NCI-H526 (cell line): Measurements from ENCODE around the gene MEG3.

Experiments used
- DNase-seq, 2 experiments: peaks; one replicate each; lab custom pipeline; 2025; lab: John Stamatoyannopoulos, UW

Gene MEG3

DNA sequence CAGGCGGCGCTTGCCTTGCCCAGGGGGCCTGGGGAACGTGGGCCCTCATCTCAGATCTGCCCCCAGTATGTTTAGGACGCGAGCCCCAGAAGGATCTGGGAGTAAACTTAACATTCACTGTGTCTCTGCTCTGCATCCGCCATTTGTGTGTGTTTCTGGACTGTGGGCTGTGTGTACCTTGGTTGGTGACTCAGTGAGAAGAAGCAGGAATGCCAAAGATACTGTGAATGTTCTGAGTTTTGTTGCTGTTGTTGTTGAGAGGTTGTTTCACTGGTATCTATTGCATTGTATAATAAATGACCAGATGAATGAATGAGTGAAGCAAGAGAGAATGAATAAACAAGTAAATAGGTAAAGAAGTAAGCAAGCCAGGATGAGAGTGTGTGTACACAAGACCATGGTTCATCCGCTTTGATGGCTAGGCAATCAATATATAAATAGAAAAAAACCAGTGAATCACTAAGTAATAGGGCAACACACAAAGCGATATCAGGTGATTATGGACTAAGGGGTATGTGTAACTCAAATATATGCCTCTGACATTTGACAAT is 20.5 kb downstream of the MEG3 start:
- DNase-seq = no peak

DNA sequence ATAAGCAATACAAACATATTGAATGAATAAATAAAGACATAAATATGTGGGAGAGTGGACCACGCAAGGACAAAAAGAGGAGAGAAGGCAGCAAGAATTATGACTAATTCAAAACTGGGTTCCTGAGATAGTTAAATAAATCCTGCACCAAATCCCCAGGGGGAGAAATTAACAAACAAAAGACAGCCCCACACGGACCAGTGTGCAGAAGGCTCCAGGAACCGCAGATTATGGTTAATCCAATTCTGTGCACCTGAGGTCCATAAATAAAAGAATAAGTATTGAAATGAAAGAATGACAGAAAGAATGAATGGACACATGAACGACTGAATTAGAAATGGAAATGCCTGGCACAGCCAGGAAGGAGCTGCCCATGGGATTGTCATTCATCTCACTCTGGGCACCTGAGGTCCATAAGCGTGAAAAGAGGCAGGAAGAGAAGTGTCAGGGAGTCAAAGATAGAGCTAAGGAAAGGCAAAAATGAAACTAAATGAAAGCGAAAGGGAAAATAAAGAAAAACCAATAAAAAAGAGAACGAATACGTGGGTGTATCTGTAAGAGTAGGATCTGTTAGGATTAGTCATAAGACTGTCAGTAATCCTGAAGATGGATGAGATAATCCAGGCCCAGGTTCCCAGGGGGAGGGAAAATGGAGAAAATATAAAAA is 23.3 kb downstream of the MEG3 start:
- DNase-seq = no peak

- DNase-seq = peak; percentile 25 to 73
These were observed 25.1 kb downstream of the MEG3 start for GRCh38 chr14:100850841-100851585.

- no peak for DNase-seq
These were observed 25.6 kb downstream of the MEG3 start for GRCh38 chr14:100851586-100851916.

DNA sequence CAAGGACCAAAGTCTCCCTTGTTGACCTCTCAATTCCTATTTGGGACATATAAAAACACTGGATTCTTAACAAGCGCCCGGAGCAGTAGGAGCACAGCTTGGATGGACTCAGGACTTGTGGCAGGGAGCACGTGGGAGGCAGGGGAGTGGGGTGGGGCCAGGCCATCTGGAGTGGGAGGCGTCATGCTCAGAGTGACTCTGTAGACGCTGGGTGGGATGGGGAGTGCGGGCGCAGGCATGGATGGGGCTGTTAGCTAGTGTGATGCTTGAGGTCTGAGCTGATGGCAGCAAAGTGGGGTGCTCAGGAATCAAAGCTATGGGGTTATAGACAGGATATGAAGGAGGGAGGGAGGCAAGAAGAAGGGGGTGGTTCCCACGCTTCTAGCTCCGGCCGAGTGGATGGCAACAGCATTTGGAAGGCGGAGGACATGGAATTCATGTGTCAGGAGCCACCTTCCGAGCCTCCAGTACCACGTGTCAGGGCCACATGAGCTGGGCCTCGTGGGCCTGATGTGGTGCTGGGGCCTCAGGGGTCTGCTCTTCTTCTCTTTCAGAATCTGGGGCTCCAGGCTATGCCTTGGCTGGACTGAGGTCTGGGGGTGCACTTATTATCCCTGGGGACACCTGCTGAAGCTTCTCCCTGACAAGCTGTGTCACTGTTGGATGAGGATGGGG is 26.2 kb downstream of the MEG3 start:
- DNase-seq = no peak

DNA sequence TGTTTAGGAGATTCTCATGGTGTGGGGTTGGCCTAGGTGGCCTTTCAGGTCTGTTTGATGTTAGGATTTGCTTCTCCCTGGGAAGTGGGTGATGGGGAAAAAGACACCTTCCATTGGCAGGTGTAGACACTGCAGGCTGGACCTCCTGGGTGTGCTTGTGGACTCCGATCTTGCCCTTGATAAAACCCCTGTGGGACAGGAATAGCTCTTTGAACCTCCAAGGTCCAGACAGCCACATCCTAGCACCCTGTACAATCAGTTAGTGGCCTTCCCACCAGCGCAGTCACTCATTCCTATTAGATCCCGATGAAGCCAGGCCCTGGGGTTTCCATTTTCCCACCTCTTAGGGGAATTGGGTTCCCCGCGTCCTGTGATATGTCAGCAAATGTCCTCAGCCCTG is 28.5 kb downstream of the MEG3 start:
- DNase-seq = no peak

DNA sequence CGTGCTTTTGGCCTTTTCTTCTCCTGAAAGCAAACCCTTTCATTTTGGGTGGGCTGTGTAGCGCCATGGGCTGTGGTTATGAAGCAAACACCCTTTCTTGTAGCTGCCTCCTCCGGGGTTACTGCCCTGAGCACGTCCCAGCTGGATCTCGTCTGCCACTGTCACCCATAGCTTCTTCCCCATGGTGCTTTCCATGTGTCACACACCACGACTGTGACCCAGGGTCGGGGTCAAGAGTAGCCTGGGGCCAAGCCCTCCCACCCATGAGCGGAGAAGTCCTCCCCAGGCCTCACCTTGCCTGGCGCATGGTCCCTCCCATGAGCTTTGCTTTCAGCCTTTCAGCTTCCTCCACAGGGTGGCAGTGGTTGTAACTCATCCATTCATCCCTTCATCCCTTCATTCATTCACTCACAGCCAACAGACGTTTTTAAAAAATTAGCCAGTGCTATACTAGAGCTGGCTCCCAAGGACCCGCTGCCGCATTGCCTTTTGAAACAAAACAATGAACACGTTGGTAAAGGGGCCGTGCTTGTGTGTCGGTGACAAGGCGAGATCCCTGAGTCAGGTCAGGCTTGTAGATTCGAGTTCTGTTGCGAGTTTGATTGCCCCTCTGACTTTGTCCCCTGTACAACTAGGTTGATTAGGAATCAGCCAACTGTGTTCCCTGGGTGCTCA is 29.5 kb downstream of the MEG3 start:
- DNase-seq = no peak

DNA sequence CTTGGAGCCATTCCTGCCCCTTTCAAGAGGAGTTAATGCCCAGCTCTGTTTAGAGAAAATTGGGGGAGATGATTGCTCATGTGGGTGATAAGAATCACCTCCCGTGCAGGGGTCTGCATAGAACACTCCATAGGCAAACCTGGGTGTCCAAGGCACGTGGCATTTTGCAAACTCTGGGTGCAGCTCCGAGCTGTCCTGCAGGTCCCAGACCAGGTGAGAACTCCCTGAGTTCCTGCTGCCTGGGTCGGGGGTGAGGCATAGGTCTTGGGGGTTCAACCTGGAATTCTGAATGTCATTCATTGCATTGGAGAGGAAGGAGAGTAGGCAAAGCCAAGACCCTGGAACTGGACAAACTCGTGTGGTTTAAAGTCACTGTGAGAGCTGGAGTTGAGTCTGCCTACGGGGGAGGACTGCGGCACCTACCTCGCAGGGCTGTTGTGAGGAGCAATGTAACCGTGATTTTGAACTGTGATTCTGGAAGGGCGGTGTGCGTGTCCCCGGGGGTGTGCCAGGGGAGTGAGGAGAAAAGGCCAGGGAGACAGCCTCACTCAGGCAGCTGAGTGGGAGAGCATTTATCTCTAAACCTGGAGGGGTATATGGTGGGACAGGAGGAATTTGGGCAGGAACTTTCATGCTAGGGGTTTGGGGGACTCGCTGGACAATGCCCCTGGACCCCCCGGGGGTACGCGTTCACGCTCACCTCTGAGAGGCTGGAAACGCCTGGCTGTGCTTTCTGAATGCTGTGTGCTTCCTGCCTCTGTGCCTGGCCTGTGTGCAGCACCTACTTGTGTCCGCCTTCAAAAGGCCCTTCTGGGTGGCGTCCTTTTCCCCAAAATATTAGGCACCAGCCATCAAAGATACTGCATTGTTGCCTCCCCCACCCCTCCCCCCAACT is 30.4 kb downstream of the MEG3 start:
- no peak for DNase-seq

- no peak for DNase-seq
These were observed 31.5 kb downstream of the MEG3 start for GRCh38 chr14:100857233-100857922.

DNA sequence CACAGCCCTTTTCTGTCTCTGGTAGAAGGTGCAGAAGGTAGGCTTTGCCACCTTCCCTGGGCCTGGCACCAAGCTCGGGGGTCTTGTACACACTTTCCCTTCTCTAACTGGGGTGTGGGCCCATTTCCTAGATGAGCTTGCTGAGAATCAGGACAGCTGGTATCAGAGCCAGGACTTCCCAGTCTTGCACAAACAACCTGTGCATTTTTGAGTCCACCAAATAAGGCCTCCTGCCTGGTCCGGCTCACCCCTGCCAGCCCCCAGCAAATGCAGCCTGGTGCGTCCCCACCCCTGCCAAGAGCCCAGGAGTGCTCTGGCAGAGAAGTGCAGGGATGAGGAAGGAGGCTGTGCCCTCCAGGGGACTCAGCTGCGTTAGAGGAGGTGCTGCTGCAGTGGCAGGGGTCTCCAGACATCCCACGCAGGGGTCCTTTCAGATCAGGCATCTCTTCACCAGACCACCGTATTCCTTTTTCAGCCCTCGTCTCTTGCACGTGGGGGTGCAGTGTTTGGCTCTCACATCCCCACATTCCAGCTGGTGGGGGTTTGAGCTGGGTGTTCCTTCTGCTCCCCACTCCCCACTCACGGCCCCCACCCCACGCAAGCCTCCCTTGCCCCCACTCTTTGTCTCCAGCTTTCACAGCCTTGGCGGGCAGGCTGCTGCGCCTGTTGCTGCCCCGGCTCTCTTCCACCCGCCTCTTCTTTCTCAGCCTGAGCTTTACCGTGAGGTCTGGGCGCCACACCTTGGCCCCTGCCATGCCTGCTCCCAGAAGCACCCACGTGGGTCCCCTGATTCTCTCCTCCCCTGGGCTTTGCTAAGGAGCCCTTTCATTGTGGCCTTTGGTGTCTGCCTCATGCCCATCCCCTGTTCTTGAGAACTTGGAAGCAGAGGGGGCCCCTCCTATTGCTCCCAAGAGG is 32.3 kb downstream of the MEG3 start:
- DNase-seq = no peak

DNA sequence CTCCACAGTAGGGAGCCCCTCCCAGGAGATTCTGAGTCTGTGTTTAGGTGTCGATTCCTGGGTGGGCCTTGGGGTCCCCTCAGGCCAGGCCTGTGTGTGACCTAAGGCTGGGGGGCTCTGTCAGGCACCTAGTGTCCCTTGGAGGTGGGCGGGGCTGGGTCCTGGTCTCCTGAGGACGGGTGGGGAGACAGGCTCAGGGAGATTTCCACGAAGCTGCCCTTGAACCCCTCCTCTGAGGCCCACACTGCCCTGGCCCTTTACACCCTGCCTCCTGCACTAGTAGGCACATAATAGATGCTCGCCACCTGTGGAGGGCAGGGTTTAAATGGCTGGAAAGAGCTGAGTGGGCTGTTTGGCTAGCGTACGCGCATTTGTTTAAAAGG is 32.9 kb downstream of the MEG3 start:
- no peak for DNase-seq

GRCh38 chr14:100859781-100860180 is 33.9 kb downstream of the MEG3 start:
- no peak for DNase-seq

GRCh38 chr14:100860556-100861187 is 34.8 kb downstream of the MEG3 start:
- no peak for DNase-seq

DNA sequence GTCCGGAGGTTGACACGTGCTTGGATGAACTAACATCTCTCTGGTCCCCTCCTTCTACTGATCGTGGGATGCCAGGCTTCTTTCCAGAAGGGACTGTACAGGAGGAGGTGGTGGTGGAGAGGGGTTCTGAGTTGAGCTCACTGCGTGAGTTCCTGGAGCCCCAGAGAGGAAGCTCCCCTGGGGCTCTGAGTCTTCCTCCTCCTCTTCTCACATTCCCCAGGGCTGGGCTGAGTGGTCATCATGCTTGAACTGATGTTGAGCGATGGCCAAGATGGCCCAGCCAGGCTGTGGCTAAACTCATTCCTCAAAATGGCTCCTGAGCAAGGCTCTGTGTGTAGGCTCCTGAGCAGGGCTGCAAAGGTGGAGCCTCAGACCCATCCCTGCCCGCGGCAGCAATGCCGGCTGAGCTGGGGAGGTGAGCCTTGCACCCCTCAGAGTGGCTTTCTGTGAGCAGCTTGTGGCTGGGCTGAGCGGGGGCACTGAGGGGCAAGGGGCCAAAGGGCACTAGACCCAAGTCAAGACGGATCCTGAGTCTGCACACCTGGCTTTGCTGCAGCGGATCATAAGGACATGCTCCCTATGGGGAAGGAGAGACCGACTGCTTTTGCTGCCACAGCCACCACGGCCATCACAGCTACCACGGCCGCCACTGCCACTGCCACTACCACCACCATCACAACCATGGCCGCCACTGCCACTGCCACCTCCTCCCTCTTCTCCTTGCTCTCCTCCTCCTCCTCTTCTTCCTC is 35.4 kb downstream of the MEG3 start:
- no peak for DNase-seq

- DNase-seq = no peak
These were observed 36.0 kb downstream of the MEG3 start for GRCh38 chr14:100861937-100862247.

DNA sequence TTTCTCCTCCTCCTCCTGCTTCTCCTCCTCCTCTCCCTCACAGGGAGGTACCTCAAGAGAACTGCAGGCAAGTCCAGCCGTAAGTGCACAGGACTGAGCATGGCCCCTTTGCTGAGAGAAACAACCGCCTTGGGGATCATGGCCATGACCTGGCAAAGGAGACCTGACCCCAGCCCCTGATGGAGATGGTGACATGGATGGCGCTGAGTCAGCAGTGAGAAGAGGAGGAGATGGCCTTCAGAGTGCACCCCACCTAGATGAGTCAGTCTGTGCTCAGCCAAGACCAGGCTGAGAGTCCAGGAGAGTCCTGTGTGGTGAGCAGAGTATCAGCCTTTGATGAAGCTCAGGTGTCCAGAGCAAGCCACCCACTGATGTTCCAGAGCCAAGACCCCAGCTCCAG is 36.4 kb downstream of the MEG3 start:
- DNase-seq = no peak

GRCh38 chr14:100862793-100863192 is 36.9 kb downstream of the MEG3 start:
- no peak for DNase-seq

DNA sequence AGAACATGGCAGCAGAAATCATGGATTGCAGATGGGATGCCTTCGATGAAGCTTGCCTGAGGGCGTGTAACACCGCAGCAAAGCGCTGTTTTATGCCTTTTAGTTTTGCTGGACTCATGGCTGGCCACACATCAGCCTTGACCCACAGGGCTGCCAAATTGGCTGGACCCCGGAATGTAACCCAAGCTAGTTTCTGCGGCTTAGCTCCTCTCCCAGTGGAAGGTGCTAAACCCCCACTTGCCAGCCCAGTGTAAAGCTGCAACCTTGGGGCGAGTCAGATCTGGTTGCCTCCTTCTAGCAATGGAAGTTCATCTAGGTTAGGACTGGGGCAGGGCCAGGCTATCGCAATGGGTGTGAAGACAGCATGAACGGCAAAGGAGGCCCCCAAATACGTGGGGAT is 38.3 kb downstream of the MEG3 start:
- DNase-seq = no peak
